ENCODE data around the gene SPR. TPM values are rescaled to one million over a fixed set of nuclear protein-coding genes. Genes with fewer than 3 reads are reported as not detected.

The SPR gene
- total and polyA plus RNA-seq, 2 of the 13 experiments (the other 11 are each of a cell fraction or from before 2014, with no cell fraction given), result 34.0 to 96.0 TPM

GRCh38 chr2:72888438-72889202, 1.4 kb downstream of the SPR start (continued):
- TF ChIP-seq SIX1 (CRISPR knock-in tag; IDR thresholded peaks at IDR 0.05; ENCODE audit: borderline replicate concordance), result 0 out of 2 replicates have a peak, but pooled peaks have one; percentile 30
- TF ChIP-seq STAT6 (CRISPR knock-in tag; IDR thresholded peaks at IDR 0.05; ENCODE audit: borderline replicate concordance), result no peak
- no peak for TF ChIP-seq RFXANK (CRISPR knock-in tag; IDR thresholded peaks at IDR 0.05)
- TF ChIP-seq E2F1 (CRISPR knock-in tag; IDR thresholded peaks at IDR 0.05), result no peak
- TF ChIP-seq ZNF558 (CRISPR knock-in tag; IDR thresholded peaks at IDR 0.05; ENCODE audit: borderline replicate concordance), result peak; percentile 53; the same call in 1 of the 2 replicates
- TF ChIP-seq ESRRA (CRISPR knock-in tag; IDR thresholded peaks at IDR 0.05; ENCODE audit: low read depth), result peak; percentile 30; the same call in 1 of the 2 replicates
- TF ChIP-seq HOXA9 (CRISPR knock-in tag; IDR thresholded peaks at IDR 0.05; ENCODE audit: borderline replicate concordance), result no peak
- no peak for TF ChIP-seq ZNF234 (CRISPR knock-in tag; conservative IDR thresholded peaks at IDR 0.05)
- no peak for TF ChIP-seq THYN1 (CRISPR knock-in tag; IDR thresholded peaks at IDR 0.05; ENCODE audit: borderline replicate concordance, low read depth)
- TF ChIP-seq ZNF460 (CRISPR knock-in tag; IDR thresholded peaks at IDR 0.05; ENCODE audit: borderline replicate concordance), result no peak
- no peak for TF ChIP-seq PLSCR1 (CRISPR knock-in tag; IDR thresholded peaks at IDR 0.05; ENCODE audit: borderline replicate concordance)
- no peak for TF ChIP-seq RBM39 (IDR thresholded peaks at IDR 0.05; ENCODE audit: low read depth, low read length, poor library complexity, severe bottlenecking)
- no peak for TF ChIP-seq ZNF597 (CRISPR knock-in tag; IDR thresholded peaks at IDR 0.05)
- TF ChIP-seq EZH2 (conservative IDR thresholded peaks at IDR 0.05; ENCODE audit: low read depth, low read length), result no peak
- TF ChIP-seq ZNF784 (CRISPR knock-in tag; IDR thresholded peaks at IDR 0.05; ENCODE audit: borderline replicate concordance), result no peak
- no peak for TF ChIP-seq KLF6 (CRISPR knock-in tag; IDR thresholded peaks at IDR 0.05)
- no peak for TF ChIP-seq FOXM1 (CRISPR knock-in tag; IDR thresholded peaks at IDR 0.05)
- no peak for TF ChIP-seq KLF15 (CRISPR knock-in tag; IDR thresholded peaks at IDR 0.05; ENCODE audit: borderline replicate concordance)
- peak; percentile 52; the same call in 1 of the 2 replicates for TF ChIP-seq MYPOP (CRISPR knock-in tag; IDR thresholded peaks at IDR 0.05)
